ENCODE data around the gene ORAI2.
"Not testable (repeated sequence)": the region's sequence is repeated elsewhere in the genome, so short reads cannot be mapped to it uniquely, and the experiment has no call there.

The ORAI2 gene

DNA sequence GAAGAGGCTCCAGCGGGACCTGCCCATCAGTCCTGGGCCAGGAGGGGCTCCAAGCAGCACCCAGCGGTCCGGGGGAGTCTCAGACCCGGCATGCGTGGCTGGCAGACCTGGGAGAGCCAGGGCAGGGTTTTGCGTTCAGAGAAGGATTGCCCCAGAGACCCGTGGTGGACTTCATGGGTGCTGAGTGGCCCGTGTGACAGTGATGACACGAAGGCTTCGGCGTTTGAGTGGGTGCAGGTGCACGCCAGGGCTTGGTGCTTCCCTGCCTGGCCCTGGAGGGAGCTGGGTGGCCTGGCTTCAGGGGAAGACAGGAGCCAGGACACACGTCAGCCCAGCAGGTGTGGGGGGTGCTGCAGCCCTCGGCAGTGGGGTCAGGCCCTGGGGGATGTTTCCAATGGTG is 13.9 kb downstream of the ORAI2 start:
- no peak for DNase-seq (ENCODE audit: low read depth)

DNA sequence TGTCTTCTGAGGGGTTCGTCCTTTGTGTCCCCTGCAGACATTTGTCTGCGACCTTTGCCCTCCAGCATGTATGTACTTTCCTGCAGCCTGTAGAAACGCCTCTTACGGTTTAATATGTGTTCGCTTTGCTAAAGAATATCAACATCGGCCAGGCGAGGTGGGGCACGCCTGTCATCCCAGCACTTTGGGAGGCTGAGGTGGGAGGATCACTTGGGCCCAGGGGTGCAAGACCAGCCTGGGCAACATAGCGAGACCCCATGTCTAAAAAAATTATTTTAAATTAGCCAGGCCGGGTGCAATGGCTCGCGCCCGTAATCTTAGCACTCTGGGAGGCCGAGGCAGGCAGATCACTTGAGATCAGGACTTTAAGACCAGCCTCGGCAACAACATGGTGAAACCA is 15.8 kb downstream of the ORAI2 start:
- DNase-seq (ENCODE audit: low read depth) = no peak

DNA sequence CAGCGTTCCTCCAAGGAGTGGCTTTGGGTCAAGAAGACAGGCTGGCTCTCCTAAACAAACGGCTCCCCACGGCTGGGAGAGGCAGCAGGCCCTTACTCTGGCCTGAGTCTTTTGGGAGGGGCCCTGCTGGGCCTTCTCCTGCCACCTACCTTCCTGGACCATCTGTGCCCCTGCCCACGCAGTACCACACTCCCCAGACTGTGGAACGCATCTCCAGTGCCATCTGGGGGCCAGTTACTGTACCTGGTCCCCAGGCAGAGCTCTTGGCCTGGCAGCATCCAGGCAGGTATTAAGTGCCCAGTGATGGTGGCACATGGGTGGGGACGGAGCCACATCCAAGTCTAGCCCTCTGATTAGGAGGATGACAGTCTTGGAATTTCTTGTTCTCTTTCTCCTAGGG is 16.9 kb downstream of the ORAI2 start:
- no peak for DNase-seq (ENCODE audit: low read depth)

DNA sequence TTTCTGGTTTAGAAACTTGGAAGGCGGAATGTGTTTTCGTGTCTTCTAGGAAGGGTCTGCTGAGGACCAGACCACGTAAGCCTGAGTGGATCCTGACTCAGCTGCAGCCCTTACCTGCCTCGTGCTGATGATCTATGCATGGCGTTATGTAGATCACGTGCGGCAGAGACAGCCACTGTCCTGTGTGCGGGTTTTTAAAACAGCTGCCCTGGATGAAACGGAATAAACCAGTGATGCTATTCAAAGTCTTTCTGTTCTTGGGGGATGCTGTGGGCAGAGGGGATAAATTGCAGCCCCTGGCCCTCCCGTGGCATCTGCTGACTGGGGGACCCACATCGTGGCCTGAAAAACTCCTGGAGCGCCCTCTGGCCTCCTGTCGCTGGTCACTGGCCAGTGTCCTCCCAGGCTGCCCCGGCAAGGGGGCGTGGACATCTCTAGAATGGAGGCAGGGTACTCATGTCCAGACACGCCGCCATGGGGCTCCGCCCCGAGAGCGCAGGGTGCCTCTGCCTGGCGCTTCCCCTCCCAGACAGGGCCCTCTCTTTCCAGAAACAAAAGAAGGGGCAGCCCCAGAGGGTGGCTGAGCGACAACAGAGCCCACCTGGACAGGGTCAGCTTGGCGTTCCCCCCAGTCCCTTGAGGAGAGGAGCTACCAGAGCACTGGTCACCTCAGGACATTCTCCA is 18.1 kb downstream of the ORAI2 start:
- no peak for DNase-seq (ENCODE audit: low read depth)

DNA sequence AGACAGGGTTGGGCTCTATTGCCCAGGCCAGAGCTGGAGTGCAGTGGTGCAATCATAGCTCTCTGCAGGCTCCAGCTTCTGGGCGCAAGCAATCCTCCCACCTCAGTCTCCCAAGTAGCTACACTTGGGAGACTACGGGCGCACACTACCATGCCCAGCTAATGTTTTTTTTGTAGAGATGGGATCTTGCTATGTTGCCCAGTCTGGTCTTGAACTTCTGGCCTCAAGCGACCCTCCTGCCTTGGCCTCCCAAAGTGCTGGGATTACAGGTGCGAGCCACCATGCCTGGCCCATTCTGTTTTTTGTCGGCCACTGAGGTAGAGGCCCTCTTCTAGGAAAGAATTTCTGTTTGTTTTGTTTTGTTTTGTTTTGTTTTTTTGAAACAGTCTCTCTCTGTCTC is 19.1 kb downstream of the ORAI2 start:
- DNase-seq (ENCODE audit: low read depth) = no peak

DNA sequence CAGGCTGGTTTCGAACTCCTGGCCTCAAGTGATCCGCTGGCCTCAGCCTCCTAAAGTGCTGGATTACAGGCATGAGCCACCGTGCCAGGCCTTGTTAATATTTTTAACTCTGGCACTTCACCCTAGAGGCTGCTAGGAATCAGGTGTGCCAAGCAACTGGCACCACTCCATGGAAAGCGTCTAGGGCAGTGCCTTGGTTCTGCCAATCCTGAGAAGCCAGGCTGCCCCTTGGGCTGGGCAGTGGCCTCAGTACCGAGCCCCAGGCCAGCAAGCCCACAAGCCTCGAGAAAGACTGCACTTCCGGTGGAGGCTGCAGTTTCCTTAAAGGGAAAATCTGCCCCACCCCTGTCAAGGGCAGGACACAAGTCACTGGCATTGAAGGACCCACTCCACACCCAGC is 19.9 kb downstream of the ORAI2 start:
- DNase-seq (ENCODE audit: low read depth) = no peak

DNA sequence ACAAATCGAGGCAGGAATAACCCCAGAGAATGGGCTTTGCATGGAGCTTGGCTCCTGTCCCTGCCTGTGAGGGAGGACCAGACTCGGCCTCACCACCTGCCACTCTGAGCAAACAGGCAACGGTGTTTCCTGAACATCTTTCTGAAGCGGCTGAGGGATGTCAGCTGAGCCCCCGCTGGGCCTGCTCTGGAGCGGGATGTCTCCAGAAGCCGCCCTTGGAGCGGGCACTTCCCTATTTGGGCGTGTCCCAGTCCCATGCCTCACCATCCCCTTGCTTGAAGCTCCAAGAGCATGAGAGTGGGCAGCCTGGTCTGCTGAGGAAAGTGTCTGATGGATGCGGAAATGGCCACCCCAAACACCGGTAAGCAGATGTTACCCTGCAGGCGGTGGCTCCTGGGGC is 21.1 kb downstream of the ORAI2 start:
- no peak for DNase-seq (ENCODE audit: low read depth)

DNA sequence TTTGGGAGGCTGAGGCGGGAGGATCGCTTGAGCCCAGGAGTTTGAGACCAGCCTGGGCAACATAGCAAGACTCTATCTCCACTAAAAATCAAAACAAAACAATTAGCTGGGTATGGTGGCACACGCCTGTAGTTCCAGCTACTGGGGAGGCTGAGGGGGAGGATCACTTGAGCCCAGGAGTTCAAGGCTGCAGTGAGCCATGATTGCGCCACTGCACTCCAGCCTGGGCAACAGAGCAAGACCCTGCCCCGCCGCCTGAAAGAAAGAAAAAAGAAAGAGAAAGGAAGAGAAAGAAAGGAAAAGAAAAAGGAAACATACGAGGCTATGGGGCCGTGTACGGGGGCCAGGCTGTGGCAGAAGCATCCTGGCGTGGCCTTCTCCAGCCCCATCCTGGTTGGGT is 21.6 kb downstream of the ORAI2 start:
- DNase-seq (ENCODE audit: low read depth) = not testable (repeated sequence)

DNA sequence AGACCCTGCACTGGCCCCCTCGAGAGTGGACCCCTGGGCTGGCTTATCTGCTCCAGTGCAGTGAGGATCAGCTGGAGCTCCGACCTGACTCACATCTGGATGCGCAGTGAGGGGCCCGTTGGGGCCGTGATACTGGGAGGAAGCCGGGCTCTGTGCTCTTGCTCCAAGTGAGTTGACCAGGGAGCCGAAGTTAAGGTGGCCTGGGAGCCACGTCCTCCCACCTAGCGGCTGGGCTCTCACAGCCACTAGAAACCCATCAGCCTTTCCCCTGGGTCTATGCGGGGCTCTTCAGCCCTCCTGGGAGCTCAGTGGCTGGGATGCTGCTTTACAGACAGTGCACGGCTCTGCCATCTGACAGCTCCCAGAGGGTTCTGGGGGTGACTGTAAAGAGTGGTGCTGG is 22.2 kb downstream of the ORAI2 start:
- DNase-seq (ENCODE audit: low read depth) = no peak

DNA sequence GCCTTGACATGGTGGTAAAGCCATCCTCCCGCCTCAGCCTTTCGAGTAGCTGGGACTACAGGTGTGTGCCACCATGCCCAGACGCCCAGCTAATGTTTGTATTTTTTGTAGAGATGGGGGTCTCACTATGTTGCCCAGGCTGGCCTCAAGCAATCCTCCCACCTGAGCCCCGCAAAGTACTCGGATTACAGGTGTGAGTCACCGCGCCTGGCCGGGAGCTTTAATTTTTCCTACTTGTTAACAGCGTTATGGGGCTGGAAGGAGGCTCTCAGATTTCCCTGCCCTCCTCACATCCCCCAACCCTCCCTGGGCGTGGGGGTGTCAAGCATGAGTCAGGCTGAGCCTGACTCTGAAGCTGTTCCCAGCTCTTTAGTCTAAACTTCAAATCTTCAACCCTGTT is 23.0 kb downstream of the ORAI2 start:
- no peak for DNase-seq (ENCODE audit: low read depth)

DNA sequence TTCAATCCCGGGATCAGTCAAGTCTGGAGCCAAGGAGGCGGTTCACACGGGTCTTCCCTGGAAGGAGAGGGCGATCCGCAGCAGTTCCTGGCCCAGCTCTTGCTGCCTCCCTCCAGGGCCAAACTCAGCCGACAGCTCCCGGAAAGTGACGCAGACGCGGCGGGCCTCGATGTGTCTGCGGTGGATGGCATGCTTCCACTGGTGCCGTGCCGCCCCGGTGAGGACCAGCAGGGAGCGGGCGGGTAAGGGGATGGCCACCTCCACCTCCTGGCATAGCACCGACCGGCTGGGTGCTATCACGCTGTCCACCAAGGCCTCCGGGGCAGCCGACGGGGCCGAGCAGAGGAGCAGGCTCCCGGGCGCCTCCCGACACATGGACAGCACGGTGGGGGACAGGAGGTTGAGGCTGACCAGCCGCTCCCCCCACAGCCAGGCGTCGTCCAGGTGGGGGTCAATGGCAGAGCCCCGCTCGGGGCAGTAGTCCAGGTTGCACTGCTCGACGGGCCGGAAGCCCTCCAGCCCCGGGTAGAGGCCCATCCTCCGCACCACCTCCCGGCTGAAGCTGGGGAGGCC is 24.1 kb downstream of the ORAI2 start:
- no peak for DNase-seq (ENCODE audit: low read depth)

DNA sequence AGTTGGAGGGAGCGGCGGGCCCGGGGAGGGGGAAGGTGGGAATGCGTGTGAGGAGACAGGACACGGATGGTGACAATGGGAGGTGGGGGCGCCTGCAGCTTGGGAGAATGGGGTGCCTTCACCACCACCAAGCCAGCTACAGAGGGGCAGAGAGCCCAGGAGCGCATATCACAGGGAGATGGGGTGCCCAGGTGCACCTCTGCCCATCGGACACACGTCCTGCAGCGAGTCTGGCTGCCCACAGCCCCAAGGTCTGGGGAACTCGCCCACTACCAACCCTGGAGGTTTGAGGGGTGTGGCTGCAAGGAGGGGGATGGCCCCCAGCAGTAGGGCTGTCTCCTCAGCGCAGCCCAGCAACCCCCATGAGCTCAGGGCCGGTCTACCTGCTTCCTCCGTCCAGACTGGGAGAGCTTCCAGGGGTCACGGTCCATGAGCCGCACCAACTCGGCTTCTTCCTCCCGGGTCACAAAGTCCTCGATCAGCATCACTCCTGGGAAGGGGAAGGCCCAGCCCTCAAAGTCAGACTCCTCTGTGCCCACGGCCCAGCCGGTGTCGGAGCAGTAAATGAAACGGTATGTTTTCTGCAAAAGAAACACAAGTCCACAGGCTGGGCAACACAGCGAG is 26.0 kb downstream of the ORAI2 start:
- DNase-seq (ENCODE audit: low read depth) = no peak

DNA sequence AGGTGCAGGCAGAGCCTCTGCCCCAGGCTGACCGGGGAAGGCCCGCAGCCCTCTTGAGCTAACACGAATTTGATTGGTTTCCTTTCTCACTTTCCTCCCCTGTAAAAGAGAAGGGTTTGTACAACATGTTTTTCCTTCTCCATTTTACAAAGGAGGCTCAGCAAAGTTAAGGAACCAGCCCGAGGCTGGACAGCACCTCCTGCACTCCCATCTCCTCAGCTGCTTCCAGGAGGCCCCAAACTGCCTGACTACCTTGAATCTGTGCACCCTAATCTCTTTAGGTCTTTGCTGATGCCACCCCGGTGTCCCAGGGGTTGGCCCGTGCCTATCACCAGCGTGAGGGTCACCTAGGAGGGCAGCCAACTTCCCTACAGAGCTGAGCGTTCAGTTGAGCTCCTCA is 27.1 kb downstream of the ORAI2 start:
- no peak for DNase-seq (ENCODE audit: low read depth)

DNA sequence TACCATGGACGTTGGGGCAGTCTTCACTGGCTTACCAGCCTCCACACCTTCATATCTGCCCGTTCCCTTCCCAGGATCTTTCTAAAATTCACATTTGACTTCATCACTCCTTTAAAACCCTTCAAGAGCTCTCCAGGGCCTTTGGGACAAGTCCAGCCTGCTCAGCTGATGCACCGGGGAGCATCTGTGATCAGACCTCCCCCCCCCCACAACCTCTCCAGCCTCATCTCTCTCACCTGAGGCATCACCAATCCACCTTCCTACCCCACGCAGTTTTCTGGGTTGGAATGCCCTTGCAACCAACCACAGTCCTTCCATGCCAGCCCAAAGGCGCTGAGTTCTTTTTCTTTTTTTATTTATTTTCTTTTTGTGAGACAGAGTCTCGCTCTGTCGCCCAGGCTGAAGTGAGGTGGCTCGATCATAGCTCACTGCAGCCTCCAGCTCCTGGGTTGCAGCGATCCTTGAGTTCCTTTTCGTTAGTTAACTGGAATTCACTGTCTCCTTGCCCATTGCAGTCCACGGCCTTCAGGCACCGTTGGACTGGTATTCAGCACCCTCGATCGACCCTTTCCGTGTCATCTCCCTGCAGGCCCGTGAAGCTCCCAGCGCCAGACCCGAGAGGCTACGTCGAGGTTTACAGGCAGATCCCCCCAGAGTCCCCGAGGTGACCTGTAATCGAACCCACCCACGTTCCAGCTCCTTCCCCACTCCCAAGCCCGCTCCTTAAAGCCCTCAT is 30.6 kb downstream of the ORAI2 start:
- no peak for DNase-seq (ENCODE audit: low read depth)

DNA sequence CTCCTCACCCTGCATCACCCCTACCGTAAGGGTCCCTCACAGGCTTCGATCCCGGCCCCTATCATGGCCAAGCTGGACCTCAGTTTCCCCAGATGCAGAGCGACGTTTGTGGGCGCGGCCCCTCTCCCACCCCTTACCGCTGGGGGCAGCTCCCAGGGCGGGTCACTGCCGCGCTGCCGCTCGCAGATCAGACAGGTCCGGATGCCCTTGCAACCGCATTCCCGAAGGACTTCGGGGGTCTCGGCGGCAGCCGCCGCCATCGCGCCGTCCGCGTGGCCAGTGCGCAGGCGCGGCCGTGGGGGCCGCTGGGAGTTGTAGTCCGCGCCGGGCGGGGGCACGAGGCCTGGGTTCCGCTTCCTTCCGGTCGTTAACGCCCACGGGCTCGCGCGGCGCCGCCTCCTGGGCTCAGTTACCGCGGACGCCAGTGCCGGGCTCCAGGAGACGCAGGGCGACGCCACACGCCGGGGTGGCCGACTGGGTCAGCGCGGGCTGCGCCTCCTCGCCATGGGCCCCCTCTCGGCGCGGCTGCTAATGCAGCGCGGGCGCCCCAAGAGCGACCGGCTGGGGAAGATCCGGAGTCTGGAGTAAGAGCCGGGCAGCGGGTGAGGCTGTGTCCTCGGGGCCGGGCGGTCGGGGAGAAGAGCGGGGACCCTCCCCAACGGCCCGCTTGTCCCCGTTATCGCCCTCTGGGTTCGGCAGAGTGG is 31.4 kb downstream of the ORAI2 start, which contains the start of the genes ALKBH4 and LRWD1:
Gene ALKBH4 (minus strand): TSS at position 287 of the 704 bp plus-strand sequence. CDS start 27 bp downstream, at position 260.
Gene LRWD1 (plus strand): TSS at position 408 of the 704 bp plus-strand sequence. CDS start 97 bp downstream, at position 505.
- peak; percentile 94 for DNase-seq (ENCODE audit: low read depth)

DNA sequence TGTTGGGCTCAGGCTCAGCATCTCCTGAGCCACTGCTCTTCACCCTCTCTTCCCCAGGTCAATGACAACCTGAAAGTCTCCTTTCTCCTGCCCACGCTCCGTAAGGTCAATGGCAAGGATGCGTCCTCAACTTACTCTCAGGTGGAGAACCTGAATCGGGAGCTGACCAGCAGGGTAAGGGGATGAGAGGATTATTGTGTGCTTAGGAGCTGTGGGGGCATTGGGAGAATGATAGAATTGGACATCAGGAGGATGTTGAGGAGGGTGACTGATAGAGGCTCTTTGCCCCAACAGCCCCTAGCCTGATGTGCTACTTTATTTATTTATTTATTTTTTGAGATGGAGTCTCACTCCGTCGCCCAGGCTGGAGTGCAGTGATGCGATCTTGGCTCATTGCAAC is 32.7 kb downstream of the ORAI2 start:
- no peak for DNase-seq (ENCODE audit: low read depth)

DNA sequence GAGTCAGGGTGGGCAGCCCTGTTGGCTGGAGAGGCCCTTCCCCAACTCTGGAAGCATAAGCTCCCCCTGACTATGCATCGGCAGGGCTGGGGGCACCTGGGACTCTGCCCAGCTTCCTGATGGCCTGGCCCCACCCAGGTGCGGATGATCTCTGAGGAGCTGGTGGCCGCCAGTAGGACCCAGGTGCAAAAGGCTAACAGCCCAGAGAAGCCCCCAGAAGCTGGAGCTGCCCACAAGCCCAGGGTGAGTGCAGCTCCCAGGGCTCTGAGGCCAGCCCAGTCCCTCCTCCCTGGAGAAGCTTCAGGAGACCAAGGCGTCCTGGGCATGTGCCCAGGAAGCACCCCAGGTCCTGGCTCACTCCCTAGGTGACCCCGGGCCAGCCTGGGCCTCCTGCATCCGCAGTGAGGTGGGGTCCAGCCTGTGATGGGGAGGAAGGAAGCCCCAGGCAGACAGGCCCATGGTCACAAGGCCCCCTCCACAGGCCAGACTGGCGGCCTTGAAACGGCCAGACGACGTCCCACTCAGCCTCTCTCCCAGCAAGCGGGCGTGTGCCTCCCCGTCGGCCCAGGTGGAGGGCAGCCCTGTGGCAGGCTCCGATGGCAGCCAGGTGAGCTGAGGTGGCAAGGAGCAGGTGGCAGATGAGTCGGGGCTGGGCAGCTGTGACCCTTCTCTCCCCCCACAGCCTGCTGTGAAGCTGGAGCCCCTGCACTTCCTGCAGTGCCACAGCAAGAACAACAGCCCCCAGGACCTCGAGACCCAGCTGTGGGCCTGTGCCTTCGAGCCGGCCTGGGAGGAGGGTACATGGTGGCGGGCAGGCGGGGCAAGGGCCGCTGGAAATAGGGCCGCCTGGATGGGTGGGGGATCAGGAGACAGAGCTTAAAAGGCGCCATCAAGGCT is 34.5 kb downstream of the ORAI2 start:
- no peak for DNase-seq (ENCODE audit: low read depth)

DNA sequence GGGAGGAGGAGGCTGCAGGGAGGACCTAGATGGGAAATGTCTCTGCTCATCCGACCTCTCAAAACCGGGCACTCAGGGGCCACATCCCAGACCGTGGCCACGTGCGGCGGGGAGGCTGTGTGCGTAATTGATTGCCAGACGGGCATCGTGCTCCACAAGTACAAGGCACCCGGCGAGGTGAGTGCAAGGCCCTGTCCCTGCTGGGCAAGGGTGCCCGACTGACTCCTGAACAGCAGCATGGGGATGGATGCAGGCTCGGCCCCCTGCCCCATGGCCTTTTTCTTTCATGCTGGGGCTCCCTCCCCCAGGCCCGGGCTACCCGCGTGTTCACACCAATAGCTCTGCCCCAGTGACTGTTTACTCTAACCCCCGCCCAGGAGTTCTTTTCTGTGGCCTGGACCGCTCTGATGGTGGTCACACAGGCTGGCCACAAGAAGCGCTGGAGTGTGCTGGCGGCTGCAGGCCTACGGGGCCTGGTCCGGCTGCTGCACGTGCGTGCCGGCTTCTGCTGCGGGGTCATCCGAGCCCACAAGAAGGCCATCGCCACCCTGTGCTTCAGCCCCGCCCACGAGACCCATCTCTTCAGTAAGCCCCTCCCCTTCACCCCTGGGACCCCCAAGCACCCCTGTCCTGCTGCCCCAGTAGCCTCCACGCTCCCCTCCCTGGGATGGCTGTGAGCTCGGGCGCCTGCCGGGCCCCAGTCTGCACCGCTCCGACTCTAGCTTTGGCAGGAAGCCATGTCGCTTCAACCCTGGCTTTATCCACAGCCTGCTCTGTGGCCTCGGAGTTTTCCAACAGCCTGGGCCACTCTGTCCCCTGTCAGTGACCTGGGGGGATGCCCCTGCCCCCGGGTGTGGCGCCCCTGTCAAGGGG is 35.3 kb downstream of the ORAI2 start:
- DNase-seq (ENCODE audit: low read depth) = no peak

DNA sequence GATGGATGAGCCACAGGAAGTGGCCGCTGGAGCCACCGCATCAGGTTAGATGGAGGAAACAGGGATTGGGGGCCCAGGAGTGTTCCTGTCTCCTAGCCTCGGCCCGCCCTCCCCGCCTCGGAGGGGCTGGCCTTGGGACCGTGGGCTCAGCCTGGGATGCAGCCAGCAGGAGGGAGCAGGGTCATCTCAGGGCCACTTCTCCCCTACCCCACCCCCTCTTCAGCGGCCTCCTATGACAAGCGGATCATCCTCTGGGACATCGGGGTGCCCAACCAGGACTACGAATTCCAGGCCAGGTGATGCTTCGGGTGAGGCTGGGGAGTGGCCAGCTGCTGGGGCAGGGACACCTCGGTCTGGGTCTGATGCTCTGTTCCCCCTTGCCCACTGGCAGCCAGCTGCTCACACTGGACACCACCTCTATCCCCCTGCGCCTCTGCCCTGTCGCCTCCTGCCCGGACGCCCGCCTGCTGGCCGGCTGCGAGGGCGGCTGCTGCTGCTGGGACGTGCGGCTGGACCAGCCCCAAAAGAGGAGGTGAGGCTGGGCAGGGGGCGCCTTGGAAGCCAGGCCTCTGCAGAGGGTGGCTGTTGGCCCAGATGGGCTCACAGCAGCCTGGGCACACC is 36.1 kb downstream of the ORAI2 start:
- no peak for DNase-seq (ENCODE audit: low read depth)

Data from stimulated activated CD8-positive, alpha-beta memory T cell treated with anti-CD3 and anti-CD28 coated beads, Interleukin-12 subunit alpha, Interleukin-12 subunit beta, amount 100 ng/mL, for 4 hours (primary cell).